ENCODE results near the gene RPS6KA2.

- no peak for TF ChIP-seq POLR2A (IDR thresholded peaks at IDR 0.05)
- TF ChIP-seq CTCF (IDR thresholded peaks at IDR 0.05): no peak
Measured at GRCh38 chr6:166598441-166599138, 28.5 kb downstream of the RPS6KA2 start.

Data from Peyer's patch (tissue), 4 donors.